Bone marrow (tissue), 2 donors: ENCODE data around the gene LTBP1.
"Not testable (repeated sequence)": the region's sequence is repeated elsewhere in the genome, so short reads cannot be mapped to it uniquely, and the experiment has no call there.

Experiments
- DNase-seq, 2 donors: peaks; one replicate each; lab custom pipeline; 2025; lab: John Stamatoyannopoulos, UW

The LTBP1 gene

DNA sequence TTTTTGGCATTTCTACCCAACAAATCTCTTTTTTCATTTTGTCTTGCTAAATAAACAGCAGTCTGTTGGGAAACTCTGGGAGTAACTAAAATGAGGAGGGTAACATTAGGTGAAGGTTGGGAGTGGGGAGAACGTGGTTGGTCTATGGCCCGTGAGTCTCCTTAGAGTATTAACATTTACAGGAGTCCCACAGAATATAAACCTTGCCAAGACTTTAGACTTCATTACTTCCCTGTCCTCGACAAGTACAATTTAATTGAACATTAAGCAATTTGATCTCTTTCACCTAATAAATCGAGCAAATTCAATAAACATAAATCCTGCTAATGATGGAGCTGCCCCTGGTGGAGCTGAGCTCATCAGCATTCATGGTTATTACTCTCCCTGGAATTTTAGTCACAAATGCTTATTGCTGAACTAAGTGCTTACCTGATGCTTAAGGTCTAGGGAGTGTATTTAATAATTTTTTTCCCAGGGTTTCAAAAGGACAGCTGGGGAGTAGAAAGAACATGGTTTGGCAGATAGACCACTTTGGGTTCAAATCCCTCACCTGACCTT, 434.6 kb downstream of the LTBP1 start:
- no peak for DNase-seq

DNA sequence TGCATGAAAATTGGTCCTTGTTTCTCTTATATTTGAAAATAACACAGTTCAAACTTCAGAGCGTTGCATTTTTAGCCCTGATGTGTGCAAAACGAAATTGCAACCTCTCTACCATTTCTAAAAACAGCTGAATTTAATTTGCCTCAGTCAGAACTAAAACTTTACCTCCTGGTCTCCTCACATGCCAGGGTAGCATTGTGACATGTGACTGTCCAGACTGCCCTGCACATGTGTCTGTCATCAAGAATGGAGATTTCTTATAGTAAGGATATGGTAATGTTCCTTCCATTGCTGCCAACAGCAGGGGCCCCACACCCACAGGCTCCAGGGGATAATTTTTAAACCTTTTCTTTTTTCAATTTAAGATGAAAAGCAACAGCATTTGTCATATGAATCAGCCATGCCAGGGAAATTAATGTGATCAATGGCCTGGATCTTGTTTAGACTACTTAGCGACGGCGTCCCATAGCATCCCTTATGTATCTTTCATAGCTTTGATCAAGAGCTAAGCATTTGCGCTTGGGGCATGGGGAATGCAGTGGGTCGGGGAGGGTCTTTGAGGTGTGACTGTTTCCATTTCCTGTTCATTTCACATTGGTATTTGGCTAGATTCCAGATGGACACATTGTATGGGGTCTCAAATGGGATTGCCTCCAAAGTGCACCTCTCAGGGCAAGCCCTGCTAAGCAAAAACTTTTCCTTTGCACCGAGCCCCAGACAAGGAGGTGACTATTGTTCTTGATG, 437.3 kb downstream of the LTBP1 start:
- DNase-seq, result no peak

DNA sequence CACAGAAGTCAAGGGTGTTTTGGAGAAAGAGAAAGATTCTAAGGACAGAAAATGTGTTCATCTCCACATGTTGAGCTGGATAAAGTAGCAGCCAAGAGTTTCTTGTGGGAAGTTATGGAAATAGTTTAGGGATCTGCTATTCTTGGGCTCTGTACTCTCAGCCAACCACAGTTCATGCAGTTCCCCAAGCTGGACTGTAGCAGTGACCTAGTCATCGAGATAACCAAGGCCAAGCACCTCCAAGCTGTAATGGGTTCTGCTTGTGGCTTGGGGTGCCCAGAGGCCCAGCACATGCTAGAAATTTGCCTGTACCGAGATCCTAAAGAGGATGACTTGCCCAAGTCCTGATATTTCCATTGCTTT, 437.8 kb downstream of the LTBP1 start:
- DNase-seq, result no peak

DNA sequence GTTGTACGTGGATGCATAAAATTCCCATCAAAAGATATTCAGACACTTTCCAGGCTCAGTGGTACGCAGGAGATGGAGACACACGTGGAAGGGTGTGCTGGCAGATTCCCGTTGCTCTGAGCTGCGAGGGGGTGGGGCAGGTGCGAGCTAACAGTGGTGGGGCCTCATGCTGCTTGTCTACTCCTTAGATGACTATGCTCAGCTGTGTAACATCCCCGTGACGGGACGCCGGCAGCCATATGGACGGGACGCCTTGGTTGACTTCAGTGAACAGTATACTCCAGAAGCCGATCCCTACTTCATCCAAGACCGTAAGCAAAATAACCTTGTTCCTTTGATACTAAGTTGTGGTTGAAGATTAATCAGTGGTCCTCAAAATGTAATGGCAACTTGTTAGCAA, 442.2 kb downstream of the LTBP1 start:
- DNase-seq, result no peak

DNA sequence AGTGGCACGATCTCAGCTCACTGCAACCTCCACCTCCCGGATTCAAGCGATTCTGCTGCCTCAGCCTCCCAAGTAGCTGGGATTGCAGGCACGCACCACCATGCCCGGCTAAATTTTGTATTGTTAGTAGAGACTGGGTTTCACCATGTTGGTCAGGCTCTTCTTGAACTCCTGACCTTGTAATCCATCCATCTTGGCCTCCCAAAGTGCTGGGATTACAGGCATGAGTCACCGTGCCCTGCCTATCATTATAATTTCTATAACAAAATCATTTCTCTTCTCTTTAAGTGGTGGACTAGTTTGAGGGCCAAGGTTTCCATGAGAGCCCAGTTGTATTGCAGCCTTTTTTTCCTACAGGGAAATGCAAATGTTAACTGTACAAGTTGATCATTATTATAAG, 442.9 kb downstream of the LTBP1 start:
- DNase-seq, result not testable (repeated sequence)

DNA sequence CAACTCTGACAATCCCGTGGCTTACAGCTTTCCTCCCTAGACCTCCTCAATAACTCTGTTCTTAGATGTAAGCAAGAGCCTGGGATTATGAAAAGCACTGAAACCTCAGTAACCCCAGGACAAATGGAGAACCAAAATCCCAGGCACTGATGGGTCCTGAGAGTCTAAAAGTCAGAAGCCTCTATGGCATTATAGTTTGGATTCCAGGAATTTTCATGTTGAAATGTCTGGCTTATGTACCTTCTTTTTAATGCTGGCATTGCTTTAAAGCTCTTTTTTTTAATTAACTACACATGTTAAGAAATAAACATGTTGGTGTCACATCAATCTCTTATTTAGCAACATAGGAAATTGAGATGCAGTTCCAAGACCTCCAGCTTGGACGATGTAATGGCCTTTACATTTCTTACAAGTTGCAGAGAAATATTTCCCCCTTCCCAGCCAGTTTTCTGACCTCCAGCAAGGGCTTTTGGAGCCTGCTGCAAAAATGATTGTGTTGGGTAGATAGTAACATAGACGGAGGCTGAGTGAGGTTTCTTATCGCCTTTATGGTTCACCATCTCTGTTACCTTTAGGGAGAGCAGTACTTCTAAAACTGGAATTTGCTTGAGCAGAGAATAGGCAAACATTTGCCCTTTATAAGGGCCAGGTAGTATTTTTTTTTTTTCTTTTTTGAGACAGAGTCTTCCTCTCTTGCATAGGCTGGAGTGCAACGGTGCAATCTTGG, 444.9 kb downstream of the LTBP1 start:
- no peak for DNase-seq

DNA sequence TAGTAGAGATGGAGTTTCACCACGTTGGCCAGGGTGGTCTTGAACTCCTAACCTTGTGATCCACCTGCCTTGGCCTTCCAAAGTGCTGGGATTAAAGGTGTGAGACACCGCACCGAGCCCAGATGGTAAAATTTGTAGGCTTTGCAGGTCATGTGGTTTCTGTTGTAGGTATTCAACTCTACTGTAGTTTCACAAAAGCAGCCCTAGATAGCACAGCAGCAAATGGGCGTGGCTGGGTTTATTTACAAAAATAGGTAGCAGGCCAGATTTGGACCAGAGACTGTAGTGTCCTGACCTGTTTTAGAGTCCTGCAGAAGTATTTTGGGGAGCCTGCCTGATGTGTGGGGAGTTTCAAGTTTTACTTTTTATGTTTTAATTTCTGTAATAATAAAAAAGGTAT, 445.6 kb downstream of the LTBP1 start:
- DNase-seq, result no peak

DNA sequence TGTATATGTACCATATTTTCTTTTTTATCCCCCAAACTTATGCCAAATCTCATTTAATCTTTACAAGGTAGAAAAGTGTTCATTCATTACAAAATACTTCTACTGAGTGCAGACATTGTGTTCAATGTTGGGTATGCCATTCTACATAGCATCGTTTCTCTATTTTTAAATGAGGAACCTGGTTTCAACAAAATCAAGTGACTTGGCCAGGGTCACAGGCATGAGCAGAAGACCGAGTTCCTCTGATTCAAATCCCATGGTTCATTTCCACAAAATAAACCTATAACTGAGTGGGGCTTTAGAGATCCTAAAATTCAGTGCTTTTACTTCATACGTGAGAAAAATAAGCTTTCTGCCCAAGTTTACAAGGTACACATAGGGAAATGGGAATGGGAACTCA, 448.3 kb downstream of the LTBP1 start:
- no peak for DNase-seq

DNA sequence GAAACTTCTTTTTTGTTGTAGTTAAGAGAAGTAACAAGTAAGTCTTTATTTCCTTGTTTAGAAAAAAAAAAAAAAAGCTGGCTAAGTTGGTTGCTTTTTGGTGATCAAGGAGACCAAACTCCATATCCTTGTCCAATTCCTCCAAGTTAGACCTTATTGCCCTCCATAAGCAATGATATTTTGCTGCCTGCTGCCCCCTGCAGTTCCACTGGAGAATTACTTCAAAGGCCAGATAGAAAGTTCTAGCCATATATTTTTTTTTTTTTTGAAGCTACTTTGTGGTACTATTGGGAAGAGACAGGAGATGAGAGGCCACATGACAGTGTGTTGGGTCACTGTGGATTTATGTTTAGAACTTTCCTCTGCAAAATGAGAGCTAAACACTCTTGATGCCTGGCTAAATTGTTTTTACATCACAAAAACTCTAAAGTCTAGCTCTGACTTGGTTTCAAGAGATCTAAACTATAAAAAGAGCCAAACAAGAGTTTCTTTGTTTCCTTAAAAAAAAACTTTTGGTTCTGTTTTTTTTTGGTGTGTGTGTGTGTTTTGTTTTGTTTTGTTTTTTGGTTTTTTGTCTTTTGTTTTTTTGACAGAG, 449.0 kb downstream of the LTBP1 start:
- DNase-seq, result peak in 1 of 2 donors; percentile 2

DNA sequence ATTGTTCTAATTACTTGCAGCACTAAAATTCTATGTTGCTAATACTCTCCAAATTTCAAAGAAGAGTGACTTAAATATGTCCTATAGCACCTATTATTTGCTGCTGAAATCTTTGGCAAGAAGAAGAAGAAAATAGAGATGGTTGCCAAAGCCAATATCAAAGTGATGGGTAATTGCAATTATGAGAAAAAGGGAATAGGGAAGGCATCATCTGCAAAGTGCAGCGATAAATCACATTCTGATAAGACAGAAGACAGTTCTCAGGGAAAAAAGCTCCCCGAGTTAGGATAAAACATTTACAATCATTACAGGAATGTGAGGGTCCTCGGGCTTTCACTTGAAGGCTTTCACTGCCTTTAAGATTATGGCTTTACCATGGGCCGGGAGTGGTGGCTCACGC, 457.6 kb downstream of the LTBP1 start:
- no peak for DNase-seq

DNA sequence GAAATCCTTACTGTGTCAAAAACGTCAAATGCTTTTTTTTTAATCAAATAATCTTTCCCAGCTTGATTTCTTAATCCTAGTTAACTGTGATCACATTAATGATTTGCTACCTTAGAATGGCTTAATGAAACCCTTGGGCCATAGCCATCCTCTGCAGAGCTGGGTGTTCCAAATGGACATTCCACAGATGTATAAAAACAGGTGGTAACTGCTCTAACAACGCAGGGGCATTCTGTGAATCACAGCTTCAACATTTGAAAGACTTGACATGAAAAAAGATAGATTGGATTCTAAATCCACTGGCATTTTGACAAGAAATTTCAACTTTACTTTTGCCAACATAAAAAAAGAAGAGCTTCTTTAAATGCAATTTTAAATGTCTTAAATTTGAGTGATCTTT, 459.9 kb downstream of the LTBP1 start:
- DNase-seq, result no peak

DNA sequence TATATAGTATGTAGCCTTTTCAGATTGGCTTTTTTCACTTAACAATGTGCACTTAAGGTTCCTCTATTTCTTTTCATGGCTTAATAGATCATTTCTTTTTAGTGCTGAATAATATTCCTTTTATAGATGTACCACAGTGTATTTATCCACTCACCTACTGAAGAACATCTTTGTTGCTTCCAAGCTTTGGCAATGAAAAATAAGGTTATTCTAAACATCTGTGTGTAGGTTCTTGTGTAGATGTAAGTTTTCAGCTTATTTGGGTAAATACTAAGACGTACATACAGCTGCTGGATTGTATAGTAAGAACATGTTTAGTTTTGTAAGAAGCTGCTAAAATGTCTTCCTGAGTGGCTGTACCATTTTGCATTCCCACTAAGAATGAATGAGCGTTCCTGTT, 461.4 kb downstream of the LTBP1 start:
- DNase-seq, result no peak

DNA sequence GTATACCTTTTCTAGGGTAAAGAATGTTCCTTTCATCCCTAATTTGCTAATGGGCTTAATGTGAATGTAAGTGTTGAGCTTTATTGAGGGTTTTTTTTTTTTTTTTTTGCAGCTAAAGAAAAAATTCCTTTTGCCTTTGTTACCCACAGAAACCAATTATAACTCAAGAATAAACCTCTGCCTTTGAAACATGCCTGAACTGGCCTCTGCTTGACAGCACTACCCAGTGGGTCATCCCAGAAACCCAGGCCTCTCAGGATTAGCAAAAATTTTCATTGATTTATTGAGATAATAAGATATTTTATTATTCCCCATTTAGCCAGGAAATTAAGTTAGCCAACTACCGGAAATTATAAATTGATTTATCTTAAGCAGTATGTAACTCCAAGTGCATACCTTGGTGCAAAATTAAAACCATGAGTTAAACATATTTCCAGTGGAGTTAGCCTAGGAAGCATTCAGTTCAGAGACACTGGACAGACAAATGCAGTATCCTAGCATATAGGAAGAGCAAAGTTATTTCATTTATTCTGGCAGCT, 462.7 kb downstream of the LTBP1 start:
- DNase-seq, result no peak

DNA sequence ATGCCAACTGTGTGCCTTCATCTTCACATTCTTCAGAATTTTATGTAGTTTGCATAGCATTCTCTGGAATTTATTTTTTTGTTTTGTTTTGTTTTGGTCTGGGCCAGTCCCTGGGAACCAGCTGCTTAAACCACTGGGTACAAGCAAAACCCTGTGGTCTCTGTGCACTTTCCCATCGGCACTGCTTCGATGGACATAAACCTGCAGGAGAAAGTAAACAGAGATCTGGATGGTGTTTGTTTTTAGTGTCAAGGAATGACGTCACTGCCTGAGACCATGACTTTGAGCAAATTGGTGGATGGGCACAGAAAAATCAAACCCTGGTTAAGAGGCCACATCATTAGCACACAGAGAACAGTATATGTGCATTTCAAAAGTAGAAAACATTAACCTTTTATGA, 465.0 kb downstream of the LTBP1 start:
- no peak for DNase-seq

DNA sequence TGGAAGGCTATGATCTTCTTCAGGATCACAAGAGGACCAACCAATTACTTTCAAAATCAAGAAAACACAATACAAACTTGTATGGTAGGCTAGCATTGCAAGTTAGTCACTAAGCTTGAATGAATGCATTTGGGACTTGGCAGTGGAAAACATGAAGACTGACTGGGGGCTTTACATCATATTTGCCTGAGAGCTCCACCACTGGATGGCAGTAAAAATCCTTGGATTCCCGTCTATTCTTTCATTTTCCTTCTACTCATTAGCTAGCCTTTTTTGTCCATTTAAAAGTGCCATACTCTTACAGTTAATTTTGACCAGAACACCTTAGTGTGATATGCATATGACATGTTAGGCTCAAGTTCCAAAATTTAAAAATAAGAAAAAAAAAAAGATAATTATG, 466.2 kb downstream of the LTBP1 start:
- peak in 1 of 2 donors; percentile 19 for DNase-seq

DNA sequence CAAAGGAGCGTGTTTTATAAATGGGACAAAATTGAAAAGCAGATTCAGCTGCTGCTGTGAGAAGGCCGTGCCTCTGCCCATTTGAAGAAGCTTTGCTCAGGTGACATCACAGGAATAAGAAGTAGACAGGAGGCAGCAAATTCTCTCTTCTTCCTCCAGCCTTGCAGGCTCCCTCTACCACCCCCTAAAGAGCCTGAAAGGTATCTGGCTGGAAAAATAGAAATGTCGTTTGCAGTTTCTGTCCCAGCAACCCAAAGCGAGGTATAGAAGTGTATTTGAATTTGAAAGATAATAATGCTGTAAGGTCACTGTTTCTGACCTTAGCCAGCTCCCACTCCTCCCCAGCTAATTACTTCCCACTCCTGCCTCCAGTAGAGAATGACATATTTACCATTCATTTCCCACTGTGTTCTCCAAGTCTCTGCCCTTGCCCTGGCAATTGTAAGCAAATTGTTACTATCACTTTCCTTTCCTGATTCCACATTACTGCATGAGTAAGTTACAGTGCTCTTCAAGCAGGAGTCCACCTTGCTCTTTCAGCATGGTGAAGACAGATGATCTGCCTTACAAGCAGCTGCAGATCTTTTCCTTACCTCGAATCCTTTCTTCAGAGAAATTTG, 472.9 kb downstream of the LTBP1 start:
- no peak for DNase-seq

DNA sequence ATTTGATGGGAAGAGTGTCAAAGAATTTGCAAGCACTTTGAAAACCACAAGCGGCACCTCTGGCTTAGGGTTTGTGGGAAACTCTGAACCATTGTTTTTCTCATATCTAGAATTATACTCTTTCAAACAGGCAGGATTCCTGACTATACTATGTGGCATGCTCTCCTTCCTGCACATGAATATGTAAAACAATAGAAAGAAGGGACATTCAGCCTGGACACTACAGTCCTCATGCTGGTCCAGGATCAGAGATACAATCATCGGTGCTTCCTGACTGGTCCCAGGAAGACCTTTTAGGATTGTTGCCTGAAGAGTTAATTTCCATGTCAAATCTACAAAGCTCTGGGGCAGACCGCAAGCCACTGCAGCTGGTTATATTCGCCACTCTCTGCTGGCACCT, 474.0 kb downstream of the LTBP1 start:
- DNase-seq, result no peak

DNA sequence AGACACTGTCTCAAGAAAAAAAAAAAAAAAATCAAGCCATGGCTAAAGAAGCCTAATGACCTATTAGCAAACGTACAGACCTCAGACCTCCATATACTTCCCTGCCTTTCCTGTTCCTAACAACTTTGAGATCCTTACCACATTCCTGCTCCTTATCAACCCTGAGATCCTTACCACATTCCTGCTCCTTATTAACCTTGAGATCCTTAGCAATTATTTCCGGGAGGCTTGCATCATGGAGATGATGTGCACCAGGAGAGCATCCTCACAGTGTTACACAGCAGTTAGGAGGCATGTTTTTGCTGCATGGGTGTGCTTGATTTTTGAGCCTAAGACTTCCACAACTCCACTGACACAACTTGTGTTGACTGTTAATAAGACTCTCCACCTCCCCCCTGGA, 475.1 kb downstream of the LTBP1 start:
- DNase-seq, result no peak

DNA sequence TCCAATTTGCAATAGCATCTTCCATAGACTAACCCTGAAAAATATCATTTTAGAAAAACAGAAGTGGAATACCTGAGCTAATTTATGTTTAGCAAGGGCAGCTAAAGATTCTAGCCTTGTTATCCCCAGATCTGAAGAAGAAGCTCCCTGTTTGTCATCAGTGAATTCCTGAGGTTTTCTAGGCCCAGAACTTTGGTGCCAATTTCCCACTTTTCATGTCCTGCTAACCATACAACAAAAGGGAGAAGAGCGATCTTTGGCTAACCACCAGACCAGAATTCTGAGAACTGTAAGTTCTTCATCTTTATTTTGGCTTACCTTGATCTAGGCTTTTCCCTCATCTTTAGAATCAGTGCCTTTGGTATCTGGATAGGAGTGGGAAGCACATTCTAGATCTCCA, 478.4 kb downstream of the LTBP1 start:
- no peak for DNase-seq

DNA sequence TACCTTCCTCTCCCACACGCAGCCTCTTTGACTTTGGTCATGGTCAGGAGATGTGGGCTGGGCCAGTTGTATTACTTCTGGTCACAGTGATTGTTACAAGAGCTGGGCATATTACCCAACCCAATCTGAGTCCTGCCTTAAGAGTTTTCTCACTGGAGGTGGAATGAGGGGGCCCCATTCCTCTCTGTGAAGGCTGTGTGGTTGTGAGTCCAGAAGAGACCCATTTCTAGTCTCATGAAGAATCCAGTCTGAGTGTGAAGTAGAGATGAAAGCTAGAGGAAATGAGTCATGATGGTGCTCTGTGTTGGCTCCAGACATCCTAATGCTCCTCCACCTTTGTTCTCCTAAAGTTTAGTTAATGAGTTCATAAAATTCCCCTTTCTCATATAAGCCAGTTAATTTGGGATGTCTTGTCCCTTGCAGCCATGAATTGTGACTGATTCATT, 478.9 kb downstream of the LTBP1 start:
- DNase-seq, result no peak

DNA sequence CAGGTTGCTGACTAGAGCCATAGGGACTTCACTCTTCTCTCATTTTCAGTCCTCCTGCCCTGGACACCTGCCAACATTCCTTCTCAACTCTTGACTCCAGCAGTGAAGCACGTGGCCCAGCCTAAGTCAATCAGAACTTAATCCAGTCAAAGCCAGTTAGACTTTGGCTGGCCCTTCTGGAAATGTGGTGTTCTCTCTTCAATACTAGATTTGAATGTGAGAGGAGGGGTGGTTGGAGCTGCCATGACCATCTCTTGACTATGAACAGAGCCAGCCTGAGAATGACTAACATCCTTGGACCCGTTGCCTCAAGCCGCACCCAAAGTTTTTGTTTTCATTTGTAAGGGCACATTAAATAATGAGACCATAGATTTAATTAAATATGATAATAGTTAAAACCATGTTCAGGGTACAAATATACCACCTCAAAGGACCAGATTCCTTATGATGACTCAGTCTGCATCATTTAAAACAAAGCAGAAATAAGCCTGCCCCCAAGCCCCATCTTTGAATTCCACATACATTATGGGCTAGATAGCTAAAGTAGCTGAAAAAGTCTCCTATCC, 480.0 kb downstream of the LTBP1 start:
- DNase-seq, result no peak

DNA sequence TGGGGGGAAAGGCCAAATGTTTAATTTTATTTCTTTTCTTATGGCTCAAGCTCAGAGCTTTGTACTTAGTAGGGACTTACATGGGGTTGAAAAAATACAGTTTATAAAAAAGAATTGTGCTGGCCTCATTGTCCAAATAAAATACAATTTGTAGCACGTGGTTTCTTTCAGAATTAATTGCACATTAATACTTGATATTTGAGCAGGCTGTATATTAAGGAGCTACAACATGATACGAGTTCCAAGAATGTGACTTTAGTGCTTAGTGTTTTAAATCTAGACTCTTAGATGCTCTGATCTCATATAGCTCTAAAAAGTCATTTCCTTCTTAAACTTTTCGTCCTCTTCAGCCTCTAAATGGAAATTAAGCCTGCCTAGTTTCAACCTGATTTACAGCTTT, 483.3 kb downstream of the LTBP1 start:
- no peak for DNase-seq
